Activated naive CD4-positive, alpha-beta T cell treated with anti-CD3 and anti-CD28 coated beads, Interleukin-2, amount 10 ng/mL, durations not matched to agents 7 days and 5 days (primary cell): ENCODE data around the gene BTBD9.

ENCODE experiments used
- CTCF ChIA-PET: fragments of 350-600 bp; sonication (Branson Sonifier 250); formaldehyde crosslinking; loops from one replicate; lab custom pipeline; 2021; ENCODE audit warnings: antibody characterized with exemption; lab: Charles Lee
- DNase-seq: peaks from one replicate; pipeline ENCODE4 v3.0.0-alpha.2; 2020
- H3K27ac Mint-ChIP-seq: one replicate; pipeline ENCODE4 v1.8.0; 2021; ENCODE audit warnings: mild to moderate bottlenecking, moderate library complexity, mixed read lengths
- H3K27me3 Mint-ChIP-seq: one replicate; pipeline ENCODE4 v1.8.0; 2021; ENCODE audit warnings: mild to moderate bottlenecking, mixed read lengths
- H3K36me3 Mint-ChIP-seq: one replicate; pipeline ENCODE4 v1.8.0; 2021; ENCODE audit warnings: mixed read lengths
- H3K4me1 Mint-ChIP-seq: one replicate; pipeline ENCODE4 v1.8.0; 2021; ENCODE audit warnings: mixed read lengths
- H3K4me3 Mint-ChIP-seq: one replicate; pipeline ENCODE4 v1.8.0; 2021; ENCODE audit warnings: mild to moderate bottlenecking, moderate library complexity, mixed read lengths
- H3K9me3 Mint-ChIP-seq: one replicate; pipeline ENCODE4 v1.8.0; 2021; ENCODE audit warnings: mixed read lengths

Gene BTBD9

DNA sequence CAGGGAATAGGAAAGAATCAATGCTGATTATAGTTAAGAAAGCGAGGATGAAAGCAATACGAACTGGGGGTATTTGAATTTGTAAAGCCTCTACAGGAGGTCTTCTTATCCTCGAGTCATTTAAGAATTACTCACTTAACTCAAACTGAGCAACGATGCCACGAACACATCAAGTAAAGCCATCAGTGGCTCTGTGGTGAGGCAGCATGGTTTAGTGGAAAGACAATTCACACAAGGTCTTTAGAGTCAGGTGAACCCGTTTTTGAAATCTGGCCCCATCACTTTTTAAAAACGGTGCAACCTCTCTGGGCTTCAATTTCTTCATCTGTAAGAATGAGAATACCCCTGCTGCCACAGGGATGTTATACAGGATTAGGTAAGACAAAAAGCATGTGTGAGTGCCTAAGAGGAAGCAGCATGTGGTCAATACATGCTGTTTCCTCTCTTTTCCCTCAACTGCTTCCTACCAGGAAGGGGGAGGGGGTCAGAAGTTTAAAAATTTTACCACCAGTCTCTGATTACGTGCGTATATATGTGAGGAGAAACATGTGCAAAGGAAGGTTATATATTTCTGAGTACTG is 162.0 kb downstream of the BTBD9 start:
- CTCF ChIA-PET = no interaction called here
- Mint-ChIP-seq H3K27ac (no peak overlapping the region), H3K4me1 (peaks cover 2% of the 10 kb centered on the region), H3K36me3 (no peaks in the 10 kb centered on the region), H3K27me3 (no peaks in the 10 kb centered on the region), H3K4me3 (no peak overlapping the region), H3K9me3 (peaks cover 2% of the 10 kb centered on the region)
- no peak for DNase-seq

- peaks cover 2% of the 10 kb centered on the region for H3K4me1 Mint-ChIP-seq
- H3K27me3 Mint-ChIP-seq = no peaks in the 10 kb centered on the region
- CTCF ChIA-PET = no interaction called here
- H3K4me3 Mint-ChIP-seq = no peak overlapping the region
- peaks cover 2% of the 10 kb centered on the region for H3K9me3 Mint-ChIP-seq
- DNase-seq = no peak
- no peak overlapping the region for H3K27ac Mint-ChIP-seq
- no peaks in the 10 kb centered on the region for H3K36me3 Mint-ChIP-seq
These were observed 162.8 kb downstream of the BTBD9 start for GRCh38 chr6:38476888-38477287.

DNA sequence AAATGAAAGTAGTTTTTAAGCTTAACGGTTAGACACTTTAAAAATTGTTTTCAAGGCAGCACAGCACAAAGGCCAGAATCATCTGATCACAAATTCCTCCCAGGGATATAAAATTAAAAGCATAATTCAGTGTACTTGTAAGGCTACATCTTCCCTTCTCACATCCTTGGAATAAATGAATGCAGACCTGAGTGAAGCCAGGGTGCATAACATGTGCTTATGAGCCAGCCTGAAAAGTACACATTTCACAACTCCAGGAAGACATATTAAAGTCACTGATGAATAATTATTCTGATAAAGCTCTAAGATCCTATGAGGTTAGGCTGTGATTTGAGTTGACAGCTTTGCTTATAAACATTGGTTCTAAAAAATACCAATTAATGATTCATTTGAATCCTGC is 163.6 kb downstream of the BTBD9 start:
- Mint-ChIP-seq H3K9me3 (peaks cover 2% of the 10 kb centered on the region), H3K4me3 (no peak overlapping the region), H3K4me1 (peaks cover 2% of the 10 kb centered on the region), H3K27ac (no peak overlapping the region), H3K27me3 (no peaks in the 10 kb centered on the region), H3K36me3 (no peaks in the 10 kb centered on the region)
- CTCF ChIA-PET = no interaction called here
- no peak for DNase-seq

GRCh38 chr6:38470548-38470947 is 169.2 kb downstream of the BTBD9 start:
- no peak for DNase-seq
- no peak overlapping the region for H3K4me3 Mint-ChIP-seq
- H3K9me3 Mint-ChIP-seq = peaks cover 2% of the 10 kb centered on the region
- no peaks in the 10 kb centered on the region for H3K36me3 Mint-ChIP-seq
- CTCF ChIA-PET = interaction anchor here (0.6 kb wide), 1 partner anchor 44 kb away, joined by 3 read pairs; no protein-coding TSS in a partner anchor
- no peaks in the 10 kb centered on the region for H3K4me1 Mint-ChIP-seq
- no peak overlapping the region for H3K27ac Mint-ChIP-seq
- no peaks in the 10 kb centered on the region for H3K27me3 Mint-ChIP-seq

GRCh38 chr6:38467566-38467965 is 172.2 kb downstream of the BTBD9 start:
- Mint-ChIP-seq H3K27ac (no peak overlapping the region), H3K27me3 (no peaks in the 10 kb centered on the region), H3K4me1 (no peaks in the 10 kb centered on the region), H3K4me3 (no peak overlapping the region), H3K9me3 (peaks cover 4% of the 10 kb centered on the region), H3K36me3 (no peaks in the 10 kb centered on the region)
- no peak for DNase-seq
- CTCF ChIA-PET = no interaction called here

- Mint-ChIP-seq H3K4me3 (no peak overlapping the region), H3K9me3 (peaks cover 4% of the 10 kb centered on the region), H3K36me3 (no peaks in the 10 kb centered on the region), H3K27me3 (no peaks in the 10 kb centered on the region), H3K27ac (no peak overlapping the region), H3K4me1 (no peaks in the 10 kb centered on the region)
- no peak for DNase-seq
- CTCF ChIA-PET = no interaction called here
These were observed 179.5 kb downstream of the BTBD9 start for GRCh38 chr6:38460186-38460585.

DNA sequence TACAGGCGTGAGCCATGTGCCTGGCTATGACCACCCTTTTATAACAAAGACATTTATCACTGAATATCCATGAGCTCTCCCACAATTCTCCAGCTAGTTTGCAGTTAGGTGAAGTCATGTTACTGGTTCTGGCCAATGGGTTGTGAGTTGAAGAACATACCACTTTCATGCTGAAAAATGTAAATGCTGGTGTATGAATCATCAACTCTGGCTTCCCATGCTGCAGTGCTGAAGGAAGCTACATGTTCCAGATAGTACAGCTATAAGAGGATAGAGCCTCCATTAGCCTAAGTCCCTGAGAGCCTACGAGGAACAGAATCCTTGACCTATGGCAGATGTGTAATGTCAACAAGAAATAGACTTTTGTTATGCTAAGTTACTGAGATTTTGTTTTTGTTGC is 180.4 kb downstream of the BTBD9 start:
- Mint-ChIP-seq H3K4me3 (no peak overlapping the region), H3K4me1 (no peaks in the 10 kb centered on the region), H3K36me3 (no peaks in the 10 kb centered on the region), H3K27ac (no peak overlapping the region), H3K9me3 (peaks cover 4% of the 10 kb centered on the region), H3K27me3 (no peaks in the 10 kb centered on the region)
- CTCF ChIA-PET = no interaction called here
- no peak for DNase-seq

DNA sequence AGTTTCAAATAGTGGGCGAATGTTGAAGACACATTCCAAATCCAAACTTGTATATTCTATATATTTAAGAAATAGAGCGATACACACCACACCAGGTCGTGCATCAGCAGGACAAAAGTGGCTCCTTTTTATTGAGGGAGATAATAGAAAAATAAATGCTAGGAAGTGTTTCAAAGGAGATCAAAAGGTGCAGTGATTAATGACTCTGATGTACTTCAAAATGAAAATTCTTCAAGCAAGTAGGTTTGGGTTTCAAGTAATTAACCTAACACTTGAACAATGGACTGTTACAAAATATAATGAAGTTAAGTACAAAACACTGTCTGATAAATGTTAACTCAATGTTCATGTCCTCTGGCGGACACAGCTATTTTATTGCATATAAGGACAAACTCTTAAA is 185.9 kb downstream of the BTBD9 start:
- H3K27ac Mint-ChIP-seq = no peak overlapping the region
- H3K9me3 Mint-ChIP-seq = no peaks in the 10 kb centered on the region
- no peaks in the 10 kb centered on the region for H3K27me3 Mint-ChIP-seq
- H3K4me1 Mint-ChIP-seq = no peaks in the 10 kb centered on the region
- no peaks in the 10 kb centered on the region for H3K36me3 Mint-ChIP-seq
- no peak for DNase-seq
- no peak overlapping the region for H3K4me3 Mint-ChIP-seq
- CTCF ChIA-PET = interaction anchor here (1.1 kb wide), 1 partner anchor 9 kb away, joined by 3 read pairs; no protein-coding TSS in a partner anchor

GRCh38 chr6:38452816-38453660 is 186.7 kb downstream of the BTBD9 start:
- CTCF ChIA-PET = interaction anchor here (1.1 kb wide), 1 partner anchor 8 kb away, joined by 3 read pairs; no protein-coding TSS in a partner anchor
- Mint-ChIP-seq H3K36me3 (no peaks in the 10 kb centered on the region), H3K4me1 (no peaks in the 10 kb centered on the region), H3K9me3 (no peaks in the 10 kb centered on the region), H3K27ac (no peak overlapping the region), H3K4me3 (no peak overlapping the region), H3K27me3 (no peaks in the 10 kb centered on the region)
- DNase-seq = no peak

DNA sequence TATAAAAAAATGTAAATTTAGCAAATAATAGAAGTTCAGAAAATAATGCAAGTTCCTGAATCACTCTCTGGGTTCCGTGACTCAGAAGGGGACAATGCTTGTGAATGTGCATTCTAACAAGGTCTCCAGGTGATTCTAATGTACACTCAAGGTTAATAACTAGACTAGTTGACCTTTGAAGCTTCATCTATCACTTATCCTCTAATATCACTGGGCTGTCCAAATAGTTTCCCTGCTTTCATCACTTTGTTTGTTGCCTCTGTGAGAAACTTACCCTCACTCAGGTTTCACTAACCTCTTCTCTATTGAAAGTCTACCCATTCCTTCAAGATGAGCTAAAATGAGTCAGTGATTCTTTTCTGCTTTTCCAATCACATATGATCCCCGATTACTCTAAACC is 189.0 kb downstream of the BTBD9 start:
- H3K4me3 Mint-ChIP-seq = no peak overlapping the region
- no peak overlapping the region for H3K27ac Mint-ChIP-seq
- no peaks in the 10 kb centered on the region for H3K27me3 Mint-ChIP-seq
- H3K9me3 Mint-ChIP-seq = no peaks in the 10 kb centered on the region
- H3K4me1 Mint-ChIP-seq = no peaks in the 10 kb centered on the region
- CTCF ChIA-PET = no interaction called here
- DNase-seq = no peak
- no peaks in the 10 kb centered on the region for H3K36me3 Mint-ChIP-seq

DNA sequence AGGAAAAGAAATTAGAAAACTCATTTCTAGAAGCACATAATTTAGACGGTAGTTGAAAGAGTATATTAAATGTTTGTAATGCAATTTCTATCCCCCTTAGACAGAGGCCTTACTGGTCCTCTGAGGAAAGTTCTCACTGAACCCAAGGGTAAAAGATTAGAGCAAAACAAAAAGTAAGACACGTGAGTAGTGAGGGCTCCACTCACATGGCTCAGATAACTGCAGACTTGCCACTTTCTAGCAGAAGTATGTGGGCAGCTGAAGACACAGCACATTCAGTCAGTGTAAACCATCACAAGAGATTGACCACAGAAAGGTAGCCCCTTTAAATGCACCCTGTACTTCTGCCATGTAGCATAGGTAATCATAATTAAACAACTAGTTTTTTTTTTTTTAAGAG is 193.8 kb downstream of the BTBD9 start:
- no peak overlapping the region for H3K4me3 Mint-ChIP-seq
- peaks cover 8% of the 10 kb centered on the region for H3K4me1 Mint-ChIP-seq
- H3K9me3 Mint-ChIP-seq = no peaks in the 10 kb centered on the region
- CTCF ChIA-PET = no interaction called here
- no peaks in the 10 kb centered on the region for H3K27me3 Mint-ChIP-seq
- DNase-seq = no peak
- no peaks in the 10 kb centered on the region for H3K36me3 Mint-ChIP-seq
- no peak overlapping the region for H3K27ac Mint-ChIP-seq

DNA sequence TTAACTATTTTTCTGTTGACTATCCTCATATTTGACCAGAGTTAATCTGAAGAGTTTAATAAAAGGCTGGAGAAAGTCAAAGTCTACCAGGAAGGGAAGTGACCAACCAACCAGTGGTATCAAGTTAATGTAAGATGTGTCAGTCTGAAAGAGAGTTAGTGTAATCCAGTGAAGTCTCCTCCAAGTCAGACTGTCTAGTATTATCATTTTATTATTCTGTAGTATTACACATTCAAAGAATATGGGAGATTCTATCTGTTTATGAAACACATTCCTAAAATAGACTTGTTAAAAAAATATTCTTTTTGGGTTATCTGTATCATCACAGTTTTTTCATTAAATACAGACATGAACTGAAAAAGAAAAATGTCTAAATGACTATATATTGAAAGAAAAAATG is 194.4 kb downstream of the BTBD9 start:
- CTCF ChIA-PET = no interaction called here
- Mint-ChIP-seq H3K36me3 (no peaks in the 10 kb centered on the region), H3K9me3 (no peaks in the 10 kb centered on the region), H3K27ac (no peak overlapping the region), H3K27me3 (no peaks in the 10 kb centered on the region), H3K4me1 (peaks cover 8% of the 10 kb centered on the region), H3K4me3 (no peak overlapping the region)
- DNase-seq = no peak

DNA sequence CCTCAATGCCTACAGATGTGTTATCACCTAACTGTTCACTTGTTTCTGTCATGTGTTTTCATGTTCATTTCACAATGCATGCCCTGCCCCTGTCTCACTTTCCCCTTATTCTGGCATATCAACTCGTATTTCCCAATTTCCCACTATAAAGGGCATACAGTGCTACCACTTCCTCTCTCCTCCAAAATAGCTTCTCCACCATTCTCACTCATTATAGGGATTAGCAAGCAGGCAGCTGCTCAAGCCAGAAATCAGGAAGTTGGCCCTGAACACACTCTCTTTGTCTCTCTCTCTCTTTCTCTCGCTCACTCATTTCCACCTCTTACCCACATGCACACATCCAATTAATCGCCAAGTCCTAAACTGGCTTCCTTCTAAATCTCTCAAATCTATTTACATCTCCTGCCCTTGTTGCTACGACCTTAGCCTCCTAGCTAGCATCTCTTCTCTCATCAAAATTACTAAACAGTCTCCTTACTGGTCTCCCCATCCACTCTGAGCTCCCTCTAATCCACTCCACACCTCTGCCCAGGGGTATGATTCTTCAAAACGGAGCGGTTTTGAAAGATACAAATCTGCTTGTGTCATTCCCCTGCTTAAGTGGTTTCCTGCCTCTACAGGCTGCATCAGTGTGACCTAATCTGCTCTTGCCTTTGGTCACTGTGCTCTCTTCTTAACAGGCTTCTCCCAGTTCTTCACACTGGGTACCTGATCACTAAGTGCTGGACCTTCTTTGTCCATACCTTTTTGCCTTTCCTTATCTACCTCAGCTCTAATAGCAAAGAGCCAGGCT is 196.2 kb downstream of the BTBD9 start:
- Mint-ChIP-seq H3K36me3 (no peaks in the 10 kb centered on the region), H3K9me3 (no peaks in the 10 kb centered on the region), H3K4me3 (no peak overlapping the region), H3K4me1 (peaks cover 8% of the 10 kb centered on the region), H3K27ac (no peak overlapping the region), H3K27me3 (no peaks in the 10 kb centered on the region)
- DNase-seq = no peak
- CTCF ChIA-PET = no interaction called here

- DNase-seq = no peak
- H3K27me3 Mint-ChIP-seq = no peaks in the 10 kb centered on the region
- CTCF ChIA-PET = no interaction called here
- no peak overlapping the region for H3K27ac Mint-ChIP-seq
- no peak overlapping the region for H3K4me3 Mint-ChIP-seq
- H3K9me3 Mint-ChIP-seq = no peaks in the 10 kb centered on the region
- no peaks in the 10 kb centered on the region for H3K36me3 Mint-ChIP-seq
- no peaks in the 10 kb centered on the region for H3K4me1 Mint-ChIP-seq
These were observed 201.6 kb downstream of the BTBD9 start for GRCh38 chr6:38438097-38438496.
